SK-N-SH treated with all-trans-retinoic acid at 6 μM for 48 hours (cell line): ENCODE results near the gene TTR.

Experiments
- ARNTL ChIP-seq: fragments of 450-650 bp; formaldehyde crosslinking; IDR thresholded peaks from 2 replicates; pipeline ENCODE4 v1.5.0; 2020; ENCODE audit warnings: low read depth, mild to moderate bottlenecking, moderate library complexity, borderline replicate concordance
- BACH2 ChIP-seq: fragments of 250-450 bp; sonication (Bioruptor Pico); IDR thresholded peaks from 2 replicates; pipeline ENCODE4 v1.9.0; 2021; ENCODE audit warnings: mild to moderate bottlenecking, borderline replicate concordance
- ISL1 ChIP-seq: fragments of 250-450 bp; sonication (Bioruptor Pico); IDR thresholded peaks from 2 replicates; pipeline ENCODE4 v2.1.2; 2022; ENCODE audit warnings: mild to moderate bottlenecking, moderate library complexity
- ZFP3 ChIP-seq: fragments of 250-450 bp; sonication (Bioruptor Pico); IDR thresholded peaks from 2 replicates; pipeline ENCODE4 v1.5.0; 2020; ENCODE audit warnings: mild to moderate bottlenecking, moderate library complexity
- ZNF70 ChIP-seq: fragments of 450-650 bp; formaldehyde crosslinking; IDR thresholded peaks from 2 replicates; pipeline ENCODE4 v1.5.0; 2020; ENCODE audit warnings: mild to moderate bottlenecking, moderate library complexity
- TF ChIP-seq, protein P1 (sequence below): fragments of 250-450 bp; sonication (Bioruptor Pico); IDR thresholded peaks from 2 replicates; pipeline ENCODE4 v1.8.0; 2020; ENCODE audit warnings: mild to moderate bottlenecking, moderate library complexity, borderline replicate concordance

- no peak for TF ChIP-seq BACH2
- no peak for TF ChIP-seq ISL1 (CRISPR knock-in tag)
- TF ChIP-seq ZFP3 (CRISPR knock-in tag) = no peak
- no peak for TF ChIP-seq ZNF70 (CRISPR knock-in tag)
- TF ChIP-seq, protein P1, sequence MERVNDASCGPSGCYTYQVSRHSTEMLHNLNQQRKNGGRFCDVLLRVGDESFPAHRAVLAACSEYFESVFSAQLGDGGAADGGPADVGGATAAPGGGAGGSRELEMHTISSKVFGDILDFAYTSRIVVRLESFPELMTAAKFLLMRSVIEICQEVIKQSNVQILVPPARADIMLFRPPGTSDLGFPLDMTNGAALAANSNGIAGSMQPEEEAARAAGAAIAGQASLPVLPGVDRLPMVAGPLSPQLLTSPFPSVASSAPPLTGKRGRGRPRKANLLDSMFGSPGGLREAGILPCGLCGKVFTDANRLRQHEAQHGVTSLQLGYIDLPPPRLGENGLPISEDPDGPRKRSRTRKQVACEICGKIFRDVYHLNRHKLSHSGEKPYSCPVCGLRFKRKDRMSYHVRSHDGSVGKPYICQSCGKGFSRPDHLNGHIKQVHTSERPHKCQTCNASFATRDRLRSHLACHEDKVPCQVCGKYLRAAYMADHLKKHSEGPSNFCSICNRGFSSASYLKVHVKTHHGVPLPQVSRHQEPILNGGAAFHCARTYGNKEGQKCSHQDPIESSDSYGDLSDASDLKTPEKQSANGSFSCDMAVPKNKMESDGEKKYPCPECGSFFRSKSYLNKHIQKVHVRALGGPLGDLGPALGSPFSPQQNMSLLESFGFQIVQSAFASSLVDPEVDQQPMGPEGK (CRISPR knock-in tag) = no peak
- TF ChIP-seq ARNTL = no peak
Observed at GRCh38 chr18:31595121-31595771, 3.6 kb downstream of the TTR start.
